Transverse colon (tissue), 3 donors: ENCODE results near the gene PPP2R5B.

Experiments used
- CTCF ChIP-seq, 5 experiments: fragments of 200-600 bp in 3 of 5; fragments of 450-650 bp in 2 of 5; sonication (generic) in 3 of 5; IDR thresholded peaks; 1 replicate in 2 of 5; 2 replicates in 3 of 5; pipeline ENCODE4 v1.5.1; 2016 to 2017; ENCODE audit warnings: antibody characterized with exemption in 5 of 5, inconsistent platforms in 3 of 5, mild to moderate bottlenecking in 2 of 5, moderate library complexity in 1 of 5
- EP300 ChIP-seq: sonication (generic); formaldehyde crosslinking; IDR thresholded peaks from one replicate; pipeline ENCODE4 v1.6.1; 2017; ENCODE audit warnings: antibody characterized with exemption, low read depth
- POLR2A ChIP-seq: fragments of 450-650 bp; IDR thresholded peaks from one replicate; pipeline ENCODE4 v1.6.1; 2016; ENCODE audit warnings: antibody characterized with exemption, mild to moderate bottlenecking, moderate library complexity

- TF ChIP-seq CTCF (IDR thresholded peaks at IDR 0.05) (no peak), POLR2A (no peak), EP300 (no peak)
Observed at GRCh38 chr11:64875369-64876228, 48.9 kb upstream of the PPP2R5B start.
